Tibial nerve (tissue), 4 donors: Measurements from ENCODE around the gene PIK3R3. TPM values are rescaled to one million over a fixed set of nuclear protein-coding genes. Genes with fewer than 3 reads are reported as not detected.
A peak's percentile ranks its signal among the peaks of the same experiment; 100 is the strongest.

Experiments used
- DNase-seq, 2 donors: peaks; one replicate each; pipeline ENCODE4 v3.0.0-alpha.2; 2019; ENCODE audit warnings: low spot score in 2 of 2
- H3K27ac ChIP-seq, 4 donors: fragments of 200-600 bp; sonication (generic) in 3 of 4; one replicate each; pipeline ENCODE4 v1.5.1; 2017 to 2019; ENCODE audit warnings: mild to moderate bottlenecking in 1 of 4
- H3K27me3 ChIP-seq, 2 donors: fragments of 200-600 bp; sonication (generic) in 1 of 2; one replicate each; pipeline versions ENCODE4 v1.5.1 to v1.6.0; 2017 to 2019
- H3K36me3 ChIP-seq, 3 donors: fragments of 200-600 bp; sonication (generic); one replicate each; pipeline ENCODE4 v1.5.1; 2018 to 2019
- H3K4me1 ChIP-seq, 4 donors: fragments of 200-600 bp; sonication (generic) in 3 of 4; one replicate each; pipeline ENCODE4 v1.5.1; 2017 to 2019
- H3K4me3 ChIP-seq, 4 donors: fragments of 200-600 bp; sonication (generic) in 3 of 4; one replicate each; pipeline ENCODE4 v1.5.1; 2017 to 2019; ENCODE audit warnings: mild to moderate bottlenecking in 1 of 4, moderate library complexity in 1 of 4
- H3K9me3 ChIP-seq, 4 donors: fragments of 200-600 bp; sonication (generic) in 3 of 4; one replicate each; pipeline ENCODE4 v1.5.1; 2017 to 2019
- EP300 ChIP-seq, 2 donors: sonication (generic); formaldehyde crosslinking; IDR thresholded peaks; one replicate each; pipeline ENCODE4 v1.6.1; 2017; ENCODE audit warnings: antibody characterized with exemption in 2 of 2, mild to moderate bottlenecking in 1 of 2
- POLR2A ChIP-seq, 2 donors: fragments of 450-650 bp; IDR thresholded peaks; one replicate each; pipeline ENCODE4 v1.6.1; 2017; ENCODE audit warnings: antibody characterized with exemption in 2 of 2, mild to moderate bottlenecking in 2 of 2, moderate library complexity in 2 of 2
- WGBS, 2 donors: methylation state at CpG; one replicate each; pipeline ENCODE4 v1.1.5; 2018; 5-methylcytosine and 5-hydroxymethylcytosine counted together
- total RNA-seq, 4 donors: library from RNA; depleted of rRNA; stranded (reverse); fragments of >200 nt; gene quantifications; one replicate each; pipeline ENCODE4 v1.1.0, GENCODE V29; 2016
- TF ChIP-seq, protein P1 (sequence below), 5 experiments: fragments of 200-600 bp in 3 of 5; fragments of 450-650 bp in 2 of 5; sonication (generic) in 3 of 5; IDR thresholded peaks; one replicate each; pipeline ENCODE4 v1.5.1; 2016 to 2019; ENCODE audit warnings: antibody characterized with exemption in 5 of 5, mild to moderate bottlenecking in 3 of 5, moderate library complexity in 2 of 5

Gene PIK3R3
- total RNA-seq, 4 donors from 2014 or later = 13.2 to 32.1 (median 23.2) TPM

DNA sequence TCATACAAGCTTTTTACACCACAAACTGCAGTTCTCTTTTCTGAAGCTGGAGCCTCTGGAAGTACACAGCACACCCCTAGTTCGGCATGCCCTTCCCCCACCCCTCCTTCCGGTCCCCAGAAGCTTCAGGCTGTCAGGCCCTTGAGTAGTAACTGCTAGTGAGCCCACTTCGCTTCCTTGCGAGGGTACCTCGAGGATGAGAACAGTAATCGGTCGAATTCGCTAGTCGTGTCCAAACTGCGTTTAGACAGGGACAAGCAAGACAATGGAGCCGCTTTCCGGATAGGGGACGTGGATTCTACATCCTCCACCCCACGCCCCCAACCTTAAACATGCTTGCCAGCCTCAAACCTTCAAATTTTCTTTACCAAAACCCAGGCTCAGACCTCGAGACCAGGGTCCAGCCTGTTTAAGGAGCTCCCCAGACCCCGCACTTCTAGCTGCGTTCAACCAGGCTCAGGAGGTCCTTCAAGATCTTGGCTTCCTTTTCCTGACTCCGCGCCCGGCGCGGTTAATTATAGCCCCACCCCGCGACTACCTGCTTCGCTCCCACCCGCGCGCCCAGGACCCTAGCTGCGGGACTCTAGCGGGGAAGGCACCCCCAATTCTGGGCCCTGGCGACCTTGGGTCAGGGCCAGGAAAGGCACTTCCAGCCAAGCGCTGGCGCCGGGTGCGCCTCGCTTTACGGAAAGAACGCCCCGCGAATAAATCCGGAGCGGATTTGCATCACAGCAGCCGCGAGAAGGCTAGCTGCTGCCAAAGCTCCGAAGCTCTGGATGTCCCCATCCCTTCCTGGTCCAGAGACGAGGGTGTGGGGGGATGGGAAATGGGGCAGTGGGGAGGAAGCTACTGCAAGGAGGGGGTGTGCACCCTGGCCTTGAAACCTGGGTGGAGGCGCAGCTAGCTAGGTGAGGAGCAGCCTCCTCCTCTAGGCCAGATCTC, 34.4 kb upstream of the PIK3R3 start:
- H3K4me3 ChIP-seq = peak overlapping the region; percentile 9 to 52 (median 44)
- H3K9me3 ChIP-seq = no peaks in the 10 kb centered on the region
- peak overlapping the region in 2 of 4 donors; percentile 57 to 65 for H3K27ac ChIP-seq
- no peaks in the 10 kb centered on the region for H3K36me3 ChIP-seq
- 13 to 17% methylated on average over 46 to 47 of the region's 47 CpGs for WGBS, 2 donors
- peaks cover 0 to 13% (median 0%) of the 10 kb centered on the region in 4 donors for H3K4me1 ChIP-seq
- no peak for DNase-seq
- peaks cover 0 to 16% of the 10 kb centered on the region in 2 donors for H3K27me3 ChIP-seq
- TF ChIP-seq EP300 (IDR thresholded peaks at IDR 0.05) (peak; percentile 35 to 40), POLR2A (IDR thresholded peaks at IDR 0.05) (no peak)

DNA sequence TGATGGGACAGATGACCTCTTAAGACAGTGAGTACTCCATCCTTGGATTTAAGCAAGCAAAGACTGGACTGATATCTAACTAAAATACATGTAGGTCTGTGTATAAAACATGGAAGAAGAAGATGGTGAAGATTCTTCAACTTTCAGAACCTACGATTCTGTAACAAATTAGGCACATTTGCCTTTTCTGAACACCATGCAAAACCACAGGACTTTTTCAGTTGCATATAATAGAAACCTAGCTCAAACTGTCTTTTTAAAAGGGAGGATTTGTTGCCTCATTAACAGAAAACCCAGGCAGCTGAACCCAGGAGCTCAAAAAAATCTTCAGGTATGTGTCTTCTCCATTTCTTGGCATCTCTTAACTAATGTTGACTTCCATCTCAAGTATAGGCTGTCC, 27.8 kb upstream of the PIK3R3 start:
- Histone ChIP-seq H3K9me3 (no peaks in the 10 kb centered on the region), H3K4me3 (no peak overlapping the region), H3K4me1 (no peaks in the 10 kb centered on the region), H3K27me3 (no peaks in the 10 kb centered on the region), H3K36me3 (no peaks in the 10 kb centered on the region), H3K27ac (no peak overlapping the region)
- TF ChIP-seq EP300 (IDR thresholded peaks at IDR 0.05) = no peak
- TF ChIP-seq, protein P1, sequence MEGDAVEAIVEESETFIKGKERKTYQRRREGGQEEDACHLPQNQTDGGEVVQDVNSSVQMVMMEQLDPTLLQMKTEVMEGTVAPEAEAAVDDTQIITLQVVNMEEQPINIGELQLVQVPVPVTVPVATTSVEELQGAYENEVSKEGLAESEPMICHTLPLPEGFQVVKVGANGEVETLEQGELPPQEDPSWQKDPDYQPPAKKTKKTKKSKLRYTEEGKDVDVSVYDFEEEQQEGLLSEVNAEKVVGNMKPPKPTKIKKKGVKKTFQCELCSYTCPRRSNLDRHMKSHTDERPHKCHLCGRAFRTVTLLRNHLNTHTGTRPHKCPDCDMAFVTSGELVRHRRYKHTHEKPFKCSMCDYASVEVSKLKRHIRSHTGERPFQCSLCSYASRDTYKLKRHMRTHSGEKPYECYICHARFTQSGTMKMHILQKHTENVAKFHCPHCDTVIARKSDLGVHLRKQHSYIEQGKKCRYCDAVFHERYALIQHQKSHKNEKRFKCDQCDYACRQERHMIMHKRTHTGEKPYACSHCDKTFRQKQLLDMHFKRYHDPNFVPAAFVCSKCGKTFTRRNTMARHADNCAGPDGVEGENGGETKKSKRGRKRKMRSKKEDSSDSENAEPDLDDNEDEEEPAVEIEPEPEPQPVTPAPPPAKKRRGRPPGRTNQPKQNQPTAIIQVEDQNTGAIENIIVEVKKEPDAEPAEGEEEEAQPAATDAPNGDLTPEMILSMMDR (IDR thresholded peaks at IDR 0.05) = no peak
- no peak for DNase-seq
- 85 to 93% methylated on average over 1 of the region's 1 CpG for WGBS, 2 donors

DNA sequence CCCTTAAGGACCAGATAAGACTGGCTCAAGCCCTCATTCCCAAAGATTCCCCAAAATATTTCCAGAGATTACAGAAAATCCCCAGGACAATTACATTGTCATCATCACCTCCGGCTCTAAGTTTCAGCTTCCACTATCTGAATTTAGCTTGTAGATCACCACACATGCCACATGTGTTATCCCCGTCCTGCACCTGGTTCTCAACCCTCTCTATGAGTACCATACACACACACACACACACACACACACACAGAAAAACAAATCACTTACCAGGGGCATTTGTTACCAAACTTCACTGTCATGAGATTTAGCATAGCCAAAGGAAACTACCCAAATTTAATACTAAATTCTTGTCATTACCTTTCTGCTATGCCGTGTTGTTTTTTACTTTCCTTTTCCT, 27.1 kb upstream of the PIK3R3 start:
- H3K4me1 ChIP-seq = no peaks in the 10 kb centered on the region
- no peak overlapping the region for H3K27ac ChIP-seq
- H3K27me3 ChIP-seq = no peaks in the 10 kb centered on the region
- no peaks in the 10 kb centered on the region for H3K9me3 ChIP-seq
- WGBS, 2 donors = 69% methylated on average over 3 of the region's 3 CpGs
- H3K36me3 ChIP-seq = no peaks in the 10 kb centered on the region
- no peak for DNase-seq
- no peak overlapping the region for H3K4me3 ChIP-seq
- no peak for TF ChIP-seq POLR2A (IDR thresholded peaks at IDR 0.05)
- TF ChIP-seq, protein P1 (IDR thresholded peaks at IDR 0.05) = no peak
- TF ChIP-seq EP300 (IDR thresholded peaks at IDR 0.05) = no peak

DNA sequence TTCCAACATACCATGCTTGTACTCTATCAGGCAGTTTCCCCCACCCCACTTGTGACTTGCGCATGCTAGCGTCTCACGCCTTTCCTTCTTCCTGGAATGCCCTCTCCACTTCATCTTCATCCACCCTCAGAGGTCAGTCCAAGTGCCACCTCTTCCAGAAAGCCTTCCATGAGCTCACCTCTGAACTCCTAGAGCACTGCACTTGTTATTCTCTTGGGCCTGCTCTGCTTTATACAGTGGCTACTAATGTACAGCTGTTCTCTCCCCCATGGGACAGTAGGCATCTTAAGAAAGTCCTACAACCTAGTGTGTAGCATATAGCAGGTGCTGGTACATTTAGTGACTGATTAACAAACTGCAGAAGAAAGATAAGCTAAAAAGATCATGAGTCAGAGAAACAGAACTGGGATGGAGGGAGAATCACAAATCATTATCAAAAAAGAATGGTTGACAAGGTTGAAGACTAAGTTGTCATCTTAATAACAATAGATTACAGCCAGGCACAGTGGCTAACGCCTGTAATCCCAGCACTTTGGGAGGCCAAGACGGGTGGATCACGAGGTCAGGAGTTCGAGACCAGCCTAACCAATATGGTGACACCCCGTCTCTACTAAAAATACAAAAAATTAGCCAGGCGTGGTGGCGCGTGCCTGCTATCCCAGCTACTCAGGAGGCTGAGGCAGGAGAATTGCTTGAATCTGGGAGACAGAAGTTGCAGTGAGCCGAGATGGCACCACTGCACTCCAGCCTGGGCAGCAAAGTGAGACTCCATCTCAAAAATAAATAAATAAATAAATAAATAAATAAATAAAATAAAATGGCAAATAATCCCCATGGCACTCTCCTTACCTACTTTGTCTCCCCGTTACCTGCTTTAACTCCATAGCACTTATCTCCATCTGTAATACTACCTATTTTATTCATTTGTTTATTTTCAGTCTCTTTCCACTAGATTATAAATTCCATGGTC, 26.2 kb upstream of the PIK3R3 start:
- 91 to 92% methylated on average over 13 of the region's 13 CpGs for WGBS, 2 donors
- TF ChIP-seq, protein P1 (IDR thresholded peaks at IDR 0.05) = no peak
- TF ChIP-seq EP300 (IDR thresholded peaks at IDR 0.05) (no peak), POLR2A (IDR thresholded peaks at IDR 0.05) (no peak)
- Histone ChIP-seq H3K27me3 (no peaks in the 10 kb centered on the region), H3K27ac (no peak overlapping the region), H3K9me3 (no peaks in the 10 kb centered on the region), H3K4me3 (no peak overlapping the region), H3K36me3 (no peaks in the 10 kb centered on the region), H3K4me1 (no peaks in the 10 kb centered on the region)
- no peak for DNase-seq

DNA sequence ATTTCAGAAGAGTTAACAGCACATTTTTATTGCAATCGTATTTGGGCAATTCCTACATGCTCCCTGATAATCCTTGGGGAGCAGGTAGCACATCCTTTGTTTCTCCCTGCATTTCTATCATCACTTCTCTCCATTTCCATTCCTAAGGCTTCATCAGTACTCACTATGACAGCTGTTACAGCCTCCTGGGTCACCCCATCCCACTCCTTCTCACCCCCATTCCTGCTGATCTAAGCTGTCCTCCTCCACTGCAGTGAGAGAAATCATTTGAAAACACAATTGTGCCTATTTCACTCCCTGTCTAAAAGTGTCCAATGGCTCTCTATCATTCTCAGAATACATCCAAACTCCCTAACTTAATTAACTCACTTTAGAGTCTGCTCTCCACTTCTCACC, 25.5 kb upstream of the PIK3R3 start:
- no peak for DNase-seq
- no peaks in the 10 kb centered on the region for H3K27me3 ChIP-seq
- no peaks in the 10 kb centered on the region for H3K4me1 ChIP-seq
- no peaks in the 10 kb centered on the region for H3K36me3 ChIP-seq
- H3K9me3 ChIP-seq = no peaks in the 10 kb centered on the region
- no peak overlapping the region for H3K4me3 ChIP-seq
- 71 to 84% methylated on average over 1 of the region's 1 CpG for WGBS, 2 donors
- no peak overlapping the region for H3K27ac ChIP-seq
- TF ChIP-seq EP300 (IDR thresholded peaks at IDR 0.05) (no peak), POLR2A (IDR thresholded peaks at IDR 0.05) (no peak)
- TF ChIP-seq, protein P1 (IDR thresholded peaks at IDR 0.05) = no peak
